DMS 273 treated with DMSO at 0.1 percent for 48 hours (cell line): ENCODE data around the gene NCDN.

Experiments used
- DNase-seq: peaks from one replicate; lab custom pipeline; 2025; lab: John Stamatoyannopoulos, UW

The NCDN gene

DNA sequence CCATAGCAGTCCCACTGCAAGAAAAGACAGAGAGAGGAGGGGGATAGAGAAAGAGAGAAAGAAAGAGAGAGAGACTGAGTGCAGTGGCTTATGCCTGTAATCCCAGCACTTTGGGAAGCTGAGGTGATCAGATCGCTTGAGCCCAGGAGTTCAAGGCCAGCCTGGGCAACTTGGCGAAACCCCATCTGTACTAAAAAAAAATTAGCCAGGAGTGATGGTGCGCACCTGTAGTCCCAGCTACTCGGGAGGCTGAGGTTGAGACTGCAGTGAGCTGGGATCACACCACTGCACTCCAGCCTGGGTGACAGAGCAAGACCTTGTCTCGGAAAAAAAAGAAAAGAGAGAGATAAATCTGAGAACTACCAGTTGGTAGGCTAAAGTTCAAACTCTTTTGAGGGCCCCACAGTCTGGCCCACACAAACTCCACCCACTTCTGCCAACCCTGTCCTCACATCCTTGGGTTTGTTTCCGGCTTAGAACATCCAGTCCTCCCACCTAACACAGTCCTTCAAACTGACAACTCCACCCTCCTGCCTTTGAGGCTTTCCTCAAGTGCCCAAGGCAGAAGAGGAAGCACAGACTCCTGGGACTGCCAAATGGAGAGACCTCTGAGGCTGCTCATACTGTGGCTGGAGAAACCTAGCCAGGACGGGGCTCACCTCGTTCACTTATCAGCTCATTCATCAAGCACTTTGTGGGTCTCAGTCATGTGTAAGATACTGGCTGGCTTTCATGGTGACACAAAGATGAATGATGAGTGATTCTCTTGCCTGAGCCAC is 35.6 kb downstream of the NCDN start:
- DNase-seq = no peak

- no peak for DNase-seq
Observed at GRCh38 chr1:35594005-35594760, 36.6 kb downstream of the NCDN start.

- no peak for DNase-seq
Observed at GRCh38 chr1:35595684-35596083, 38.1 kb downstream of the NCDN start.

GRCh38 chr1:35597870-35598269 is 40.3 kb downstream of the NCDN start:
- DNase-seq = no peak

GRCh38 chr1:35598895-35599294 is 41.3 kb downstream of the NCDN start:
- no peak for DNase-seq

GRCh38 chr1:35599411-35599810 is 41.8 kb downstream of the NCDN start:
- DNase-seq = no peak

DNA sequence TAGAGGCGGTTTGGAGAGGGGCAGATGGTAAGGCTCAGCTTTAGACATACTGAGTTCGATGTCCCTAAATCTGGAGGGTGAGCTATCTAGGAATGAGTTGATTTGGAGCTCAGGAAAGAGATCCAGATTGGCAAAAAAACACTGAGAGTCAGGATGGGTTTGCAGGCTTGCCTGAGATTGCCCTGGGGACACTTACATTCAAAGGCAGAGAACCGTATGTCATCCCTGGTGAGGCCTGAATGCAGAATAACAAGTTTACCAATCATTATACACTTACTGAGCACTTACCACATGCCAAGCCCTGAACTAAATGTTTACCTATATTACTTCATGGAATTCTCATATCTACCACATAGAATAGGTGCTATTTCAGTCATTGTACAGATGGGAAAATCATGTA is 43.0 kb downstream of the NCDN start:
- DNase-seq = no peak

DNA sequence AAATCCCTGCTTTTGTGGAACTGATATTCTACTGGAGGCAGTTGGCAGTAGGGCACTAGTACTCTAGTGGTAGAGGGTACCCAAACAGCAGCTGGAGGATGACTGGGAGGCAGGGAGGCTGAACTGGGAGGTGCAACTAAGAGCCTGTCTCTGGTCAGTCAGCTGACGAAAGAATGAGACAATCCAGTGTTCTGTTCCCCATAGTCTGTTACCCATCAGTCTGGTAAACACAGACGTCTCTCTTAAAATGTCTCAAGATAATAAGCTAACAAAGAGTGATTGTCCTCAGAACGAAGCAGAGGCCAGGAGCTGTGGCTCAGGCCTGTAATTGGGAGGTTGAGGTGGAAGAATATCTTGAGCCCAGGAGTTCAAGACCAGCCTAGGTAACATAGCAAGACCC is 45.9 kb downstream of the NCDN start:
- no peak for DNase-seq

DNA sequence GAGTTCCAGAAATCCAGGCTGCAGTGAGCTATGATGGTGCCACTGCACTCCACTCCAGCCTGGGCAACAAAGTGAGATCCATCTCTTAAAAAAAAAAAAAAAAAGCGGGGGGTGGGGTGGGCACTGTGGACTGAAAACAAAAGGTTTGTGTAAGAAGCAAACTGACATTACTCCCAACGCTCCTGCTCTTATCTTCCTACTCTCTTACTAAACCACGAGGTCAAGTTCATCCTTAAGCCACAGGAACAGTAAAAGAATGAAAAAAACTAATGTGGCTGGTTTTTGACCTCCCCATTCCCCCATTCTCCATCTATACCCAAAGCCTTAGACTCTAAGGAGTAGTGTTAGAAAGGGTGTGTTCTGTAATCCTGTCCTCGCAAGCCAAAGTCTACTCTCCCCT is 46.3 kb downstream of the NCDN start:
- no peak for DNase-seq

GRCh38 chr1:35605071-35605866 is 47.7 kb downstream of the NCDN start:
- no peak for DNase-seq

GRCh38 chr1:35605867-35606182 is 48.2 kb downstream of the NCDN start:
- no peak for DNase-seq

- DNase-seq = no peak
Observed at GRCh38 chr1:35611655-35612054, 54.1 kb downstream of the NCDN start.

GRCh38 chr1:35615440-35615839 is 57.8 kb downstream of the NCDN start:
- no peak for DNase-seq
